Pons (tissue), 1 donor: Measurements from ENCODE around the gene RC3H2.

Source experiments
- DNase-seq: peaks from one replicate; pipeline ENCODE4 v3.0.0-alpha.2; 2016; ENCODE audit warnings: low spot score

Gene RC3H2, protein sequence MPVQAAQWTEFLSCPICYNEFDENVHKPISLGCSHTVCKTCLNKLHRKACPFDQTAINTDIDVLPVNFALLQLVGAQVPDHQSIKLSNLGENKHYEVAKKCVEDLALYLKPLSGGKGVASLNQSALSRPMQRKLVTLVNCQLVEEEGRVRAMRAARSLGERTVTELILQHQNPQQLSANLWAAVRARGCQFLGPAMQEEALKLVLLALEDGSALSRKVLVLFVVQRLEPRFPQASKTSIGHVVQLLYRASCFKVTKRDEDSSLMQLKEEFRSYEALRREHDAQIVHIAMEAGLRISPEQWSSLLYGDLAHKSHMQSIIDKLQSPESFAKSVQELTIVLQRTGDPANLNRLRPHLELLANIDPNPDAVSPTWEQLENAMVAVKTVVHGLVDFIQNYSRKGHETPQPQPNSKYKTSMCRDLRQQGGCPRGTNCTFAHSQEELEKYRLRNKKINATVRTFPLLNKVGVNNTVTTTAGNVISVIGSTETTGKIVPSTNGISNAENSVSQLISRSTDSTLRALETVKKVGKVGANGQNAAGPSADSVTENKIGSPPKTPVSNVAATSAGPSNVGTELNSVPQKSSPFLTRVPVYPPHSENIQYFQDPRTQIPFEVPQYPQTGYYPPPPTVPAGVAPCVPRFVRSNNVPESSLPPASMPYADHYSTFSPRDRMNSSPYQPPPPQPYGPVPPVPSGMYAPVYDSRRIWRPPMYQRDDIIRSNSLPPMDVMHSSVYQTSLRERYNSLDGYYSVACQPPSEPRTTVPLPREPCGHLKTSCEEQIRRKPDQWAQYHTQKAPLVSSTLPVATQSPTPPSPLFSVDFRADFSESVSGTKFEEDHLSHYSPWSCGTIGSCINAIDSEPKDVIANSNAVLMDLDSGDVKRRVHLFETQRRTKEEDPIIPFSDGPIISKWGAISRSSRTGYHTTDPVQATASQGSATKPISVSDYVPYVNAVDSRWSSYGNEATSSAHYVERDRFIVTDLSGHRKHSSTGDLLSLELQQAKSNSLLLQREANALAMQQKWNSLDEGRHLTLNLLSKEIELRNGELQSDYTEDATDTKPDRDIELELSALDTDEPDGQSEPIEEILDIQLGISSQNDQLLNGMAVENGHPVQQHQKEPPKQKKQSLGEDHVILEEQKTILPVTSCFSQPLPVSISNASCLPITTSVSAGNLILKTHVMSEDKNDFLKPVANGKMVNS

DNA sequence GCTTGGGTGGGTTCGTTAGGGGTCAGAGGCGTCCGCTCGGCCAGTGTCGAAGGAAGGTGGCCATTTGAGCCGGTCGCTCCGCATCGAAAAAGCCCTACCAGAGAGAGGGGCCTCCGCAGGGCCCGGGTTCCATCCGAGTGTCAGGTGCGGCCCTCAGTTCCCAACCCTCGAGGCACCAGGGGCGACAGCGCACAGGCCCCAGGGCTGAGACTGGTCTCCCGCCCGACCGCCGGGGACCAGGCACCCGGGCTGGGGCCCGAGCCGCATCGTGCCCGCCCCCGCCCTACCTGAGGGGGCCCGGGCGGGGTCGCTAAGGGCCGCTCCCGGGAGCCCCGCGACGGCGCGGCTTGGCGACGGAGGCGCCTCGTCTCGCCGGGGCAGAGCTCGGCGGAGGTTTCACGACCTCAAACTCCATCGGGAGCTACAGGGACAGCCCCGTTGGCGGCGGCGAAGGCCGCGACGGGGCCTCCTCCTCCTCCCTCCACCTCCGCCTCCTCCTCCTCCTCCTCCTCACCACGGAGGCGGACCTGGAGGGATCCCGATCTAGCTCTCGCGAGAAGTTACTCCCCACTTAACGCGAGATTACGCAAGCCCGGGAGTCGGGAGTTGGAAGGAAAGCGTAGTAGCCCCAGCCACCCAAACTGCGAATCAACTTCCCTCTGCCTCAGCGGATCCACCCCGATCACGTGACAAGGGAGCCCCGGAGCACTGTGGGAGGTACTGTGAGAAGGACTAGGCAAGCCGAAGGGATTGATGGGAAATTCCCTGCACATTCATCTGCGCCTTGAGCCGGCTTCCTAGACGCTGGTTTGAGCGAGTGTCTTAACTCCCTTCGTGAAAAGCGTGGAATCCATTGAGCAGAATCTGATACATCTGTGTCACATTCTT is at the start of gene RC3H2:
Gene RC3H2 (minus strand): TSS at position 537 of the 888 bp plus-strand sequence. CDS start 7,850 bp downstream, outside the sequence.
- peak; percentile 100 for DNase-seq

DNA sequence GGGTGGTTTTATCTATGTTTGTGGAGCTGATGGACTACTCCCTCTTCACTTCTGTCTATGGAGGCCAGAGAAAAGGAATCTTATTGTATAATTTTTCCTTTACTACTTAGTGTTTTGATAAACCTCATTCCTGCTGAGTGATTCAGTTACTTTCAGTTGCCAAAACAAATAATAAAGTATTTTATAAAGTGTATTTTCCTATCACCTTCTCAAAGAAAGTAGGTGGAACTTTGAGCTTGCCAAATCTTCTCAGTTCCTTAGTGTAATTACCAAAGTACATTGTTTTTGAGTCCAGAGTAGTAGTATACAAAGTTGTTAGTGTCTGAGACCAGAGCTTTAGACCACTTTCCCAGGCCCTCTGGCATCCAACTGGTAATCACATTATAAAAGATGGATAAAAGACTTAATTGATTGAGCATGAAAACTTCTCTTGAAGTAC is 49.1 kb upstream of the RC3H2 start:
- no peak for DNase-seq

DNA sequence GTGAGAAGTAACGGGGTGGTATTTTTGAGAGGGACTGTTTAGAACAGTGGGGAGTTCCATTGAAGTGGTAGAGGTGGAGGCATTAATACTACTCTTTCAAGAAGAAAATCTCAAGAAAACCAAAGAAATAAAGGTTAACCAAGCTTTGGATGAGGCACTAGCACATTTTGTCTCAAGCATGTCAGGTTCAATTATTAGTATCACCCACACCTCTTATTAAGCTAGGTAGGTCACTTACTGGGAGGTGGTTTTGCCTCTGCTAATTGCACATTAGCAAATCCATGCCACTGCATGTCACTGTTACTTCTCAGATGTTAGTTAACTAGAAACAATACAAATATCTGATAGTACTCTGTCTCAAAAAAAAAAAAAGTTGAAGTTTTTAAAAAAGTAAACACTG is 45.9 kb upstream of the RC3H2 start:
- DNase-seq, result no peak

DNA sequence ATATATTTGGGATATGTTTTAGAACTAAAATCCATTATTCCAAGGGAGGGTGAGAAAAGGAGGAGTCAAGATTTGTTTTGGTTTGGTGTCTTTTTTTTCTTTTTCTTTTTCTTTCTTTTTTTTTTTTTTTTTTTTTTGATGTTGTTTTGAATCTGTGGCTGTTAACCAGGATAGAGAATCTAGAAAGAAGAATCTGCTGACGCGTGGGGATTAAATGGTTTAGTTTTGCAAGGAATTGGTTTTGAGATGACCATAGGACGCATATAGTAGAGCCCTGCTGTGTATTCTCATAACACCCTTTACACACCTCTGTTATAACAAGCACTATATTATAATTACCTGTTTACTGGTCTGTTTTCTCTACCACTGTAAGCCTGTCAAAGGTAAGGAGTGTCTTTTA is 45.1 kb upstream of the RC3H2 start:
- no peak for DNase-seq

DNA sequence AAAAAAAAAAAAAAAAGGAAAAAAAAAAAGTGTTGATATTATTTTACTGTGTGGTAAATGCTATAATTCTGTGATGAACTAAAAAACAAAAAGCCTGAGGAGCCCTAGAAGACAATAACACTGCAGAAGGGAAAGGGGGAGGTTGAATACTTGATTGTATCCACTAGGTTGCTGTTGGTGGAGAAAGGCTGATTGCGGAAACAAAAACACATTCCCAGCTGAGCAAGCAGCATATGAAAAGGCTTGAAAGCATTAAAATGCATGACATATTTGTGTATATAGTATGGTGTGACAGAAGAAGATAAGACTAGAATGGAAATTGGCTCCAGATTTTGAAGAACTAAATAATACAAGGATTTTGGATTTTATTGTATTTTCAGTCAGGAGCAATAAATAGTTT is 44.5 kb upstream of the RC3H2 start:
- DNase-seq, result peak; percentile 74

DNA sequence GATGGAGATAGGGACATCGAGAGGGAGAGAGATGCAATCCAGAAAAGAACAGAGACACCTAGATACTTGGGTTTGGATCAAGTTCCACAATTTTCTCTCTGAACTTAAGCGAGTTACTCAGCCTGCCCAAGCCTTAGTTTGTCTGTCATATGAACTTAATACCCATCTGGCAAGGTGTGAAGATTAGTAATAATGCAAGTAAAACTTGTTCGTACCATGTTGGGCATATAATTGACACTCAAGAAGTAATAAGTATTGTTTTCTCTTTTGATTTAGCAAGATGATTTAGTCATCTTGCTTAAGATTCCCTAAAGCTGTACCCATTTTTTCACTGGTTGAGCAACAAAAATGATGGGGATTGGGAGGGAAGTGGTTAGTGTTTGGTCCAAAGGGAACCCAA is 43.2 kb upstream of the RC3H2 start:
- DNase-seq, result no peak

DNA sequence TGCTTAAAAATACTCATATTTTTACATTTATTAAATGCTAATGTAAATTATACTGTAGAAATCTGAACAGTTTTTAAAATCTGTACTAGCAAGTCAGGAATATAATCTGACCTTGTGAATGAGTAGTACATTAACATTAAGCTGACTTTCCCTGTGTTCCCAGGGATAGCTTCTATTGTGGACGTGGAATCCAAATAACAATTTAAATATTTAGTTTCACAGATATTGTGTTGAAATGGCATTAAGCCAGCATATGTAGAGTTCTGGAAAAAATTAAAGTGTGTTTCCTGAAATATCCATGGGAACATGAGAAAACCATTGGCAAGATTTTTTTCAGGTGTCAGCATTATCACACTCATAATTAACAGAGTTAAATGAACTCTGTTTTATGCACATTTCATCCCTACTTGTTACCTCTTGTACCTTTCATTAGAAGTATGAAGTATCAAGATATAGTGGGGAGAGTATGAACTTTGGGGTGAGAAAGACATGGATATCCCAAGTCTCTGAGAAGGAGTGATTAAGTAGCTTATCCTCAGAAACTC is 41.4 kb upstream of the RC3H2 start:
- no peak for DNase-seq

DNA sequence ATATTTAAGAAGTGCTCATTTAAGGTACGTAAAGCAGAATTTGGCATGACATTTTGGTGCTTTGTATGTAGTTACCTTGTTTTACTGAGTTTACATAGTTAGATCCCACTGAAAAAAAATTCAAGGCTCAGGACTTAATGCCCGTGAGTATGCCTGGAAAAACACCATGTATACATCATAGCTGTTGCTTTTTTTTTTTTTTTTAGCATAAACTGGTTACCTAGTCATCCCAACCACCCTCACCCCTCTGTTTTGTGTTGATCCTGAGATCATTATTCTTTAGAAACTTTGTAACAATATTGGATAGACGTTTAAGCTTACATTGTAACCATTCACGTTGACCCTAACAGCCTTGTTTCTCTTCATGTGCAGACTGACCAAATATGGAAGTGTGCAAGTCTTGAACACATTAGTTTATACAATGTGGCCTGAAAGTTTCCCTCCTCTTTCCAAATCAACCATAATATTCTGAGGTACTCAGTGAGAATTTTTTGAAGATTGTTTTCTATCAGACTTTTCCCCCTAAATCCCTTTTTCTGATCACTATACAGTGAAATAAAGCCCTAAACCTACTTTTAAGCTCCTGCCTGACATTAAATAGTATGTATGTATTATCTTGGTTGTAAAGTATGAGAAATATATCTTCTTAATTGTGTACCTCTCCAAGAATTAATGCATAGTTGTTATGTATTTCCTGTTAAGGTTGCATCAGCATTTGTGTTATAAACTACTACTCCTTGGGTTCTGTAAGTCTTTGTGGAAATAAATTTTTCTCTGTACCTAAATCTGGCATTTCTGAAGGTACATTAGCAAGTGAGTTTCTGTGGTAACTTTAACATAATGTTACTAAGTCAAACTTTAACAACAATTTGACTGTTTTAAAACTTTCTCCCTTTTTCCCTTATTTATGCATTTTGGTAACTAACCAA is 40.1 kb upstream of the RC3H2 start:
- DNase-seq, result no peak

DNA sequence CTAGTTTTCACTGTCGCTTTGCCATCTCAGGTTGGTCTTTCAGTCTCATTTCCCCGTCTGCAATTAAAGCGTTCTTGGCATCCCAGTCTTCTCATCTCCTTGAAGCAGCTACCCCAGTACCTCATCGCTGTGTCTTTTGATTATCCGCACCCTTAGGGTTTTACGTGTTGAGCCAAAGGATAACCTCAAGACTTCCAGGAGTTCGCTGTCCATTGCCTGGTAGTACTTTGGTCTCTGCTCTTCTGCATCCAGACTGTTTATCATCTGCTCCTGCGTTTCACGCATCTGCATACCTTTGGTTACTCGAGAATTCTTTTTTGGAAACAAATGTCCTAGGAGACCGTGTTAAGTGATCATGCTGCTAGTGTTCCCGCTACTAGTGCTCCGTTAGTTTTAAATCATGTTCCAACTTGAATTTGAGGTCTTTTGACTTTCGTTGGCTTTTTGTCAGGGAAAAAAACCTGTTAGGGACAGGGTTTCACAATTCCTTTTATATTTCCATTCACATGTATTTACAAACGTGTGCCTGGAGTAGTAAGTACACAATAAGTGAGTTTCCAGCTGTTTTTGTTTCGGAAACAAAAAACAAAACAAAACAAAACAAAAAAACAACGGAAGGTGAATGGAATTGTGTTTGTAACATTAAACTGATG is 36.5 kb upstream of the RC3H2 start:
- DNase-seq, result peak; percentile 58

DNA sequence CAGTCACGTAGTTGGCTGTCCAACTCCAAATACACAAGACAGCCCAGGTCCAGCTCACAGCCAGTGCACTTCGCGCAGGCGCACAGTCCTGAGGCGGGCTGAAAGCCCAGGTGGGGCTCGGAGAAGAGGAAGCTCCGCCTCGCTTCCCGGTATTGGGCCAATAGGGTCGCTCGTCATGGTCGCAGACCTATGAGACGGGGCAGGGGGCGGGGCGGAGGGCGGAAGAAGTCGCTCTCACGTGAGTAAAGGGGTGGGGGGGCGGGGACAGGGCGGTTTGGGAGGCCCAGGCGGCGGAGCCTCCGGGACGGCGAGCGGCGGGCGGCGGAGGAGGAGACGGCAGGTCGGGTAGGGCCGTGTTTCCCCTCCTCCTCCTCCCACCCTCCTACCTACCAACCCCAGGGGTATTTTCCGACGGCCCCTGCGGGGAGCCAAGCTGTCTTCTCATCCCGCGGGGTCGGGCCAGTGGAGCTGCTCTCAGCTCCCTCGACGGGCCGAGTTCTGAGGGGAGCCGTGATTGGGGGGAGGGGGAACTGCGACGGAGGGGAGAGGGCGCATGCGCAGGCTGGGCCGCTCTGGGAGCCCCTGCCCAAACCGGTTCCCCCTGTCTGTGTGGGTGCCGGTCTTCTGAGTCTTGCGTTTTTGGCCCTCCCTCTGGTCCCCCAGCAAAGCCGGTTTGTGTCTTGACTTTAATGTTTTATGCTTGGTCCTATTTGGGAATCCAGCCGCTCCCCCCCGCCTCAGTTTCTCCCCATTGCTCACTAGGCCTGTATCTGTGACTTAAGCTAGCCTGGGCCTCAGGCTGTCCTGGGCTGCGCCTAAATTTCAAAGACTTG is 35.8 kb upstream of the RC3H2 start, which contains the start of gene RABGAP1:
Gene RABGAP1 (plus strand): TSS at position 272 of the 833 bp plus-strand sequence. CDS start 16,040 bp downstream, outside the sequence.
- DNase-seq, result peak; percentile 99

DNA sequence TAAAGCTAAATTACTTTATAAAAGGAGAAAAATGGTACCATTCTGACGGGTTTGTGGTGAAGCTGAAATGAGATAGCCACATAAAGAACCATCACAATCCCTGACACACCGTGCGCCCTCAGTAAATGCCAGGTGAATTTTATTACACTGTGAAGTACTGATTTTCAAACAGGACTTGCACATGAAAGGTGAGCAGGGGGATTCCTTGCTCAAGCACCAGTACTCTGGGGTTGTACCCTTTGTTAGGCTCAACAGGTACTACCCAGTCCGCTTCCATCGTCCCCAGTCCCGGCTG is 35.2 kb upstream of the RC3H2 start:
- DNase-seq, result no peak

DNA sequence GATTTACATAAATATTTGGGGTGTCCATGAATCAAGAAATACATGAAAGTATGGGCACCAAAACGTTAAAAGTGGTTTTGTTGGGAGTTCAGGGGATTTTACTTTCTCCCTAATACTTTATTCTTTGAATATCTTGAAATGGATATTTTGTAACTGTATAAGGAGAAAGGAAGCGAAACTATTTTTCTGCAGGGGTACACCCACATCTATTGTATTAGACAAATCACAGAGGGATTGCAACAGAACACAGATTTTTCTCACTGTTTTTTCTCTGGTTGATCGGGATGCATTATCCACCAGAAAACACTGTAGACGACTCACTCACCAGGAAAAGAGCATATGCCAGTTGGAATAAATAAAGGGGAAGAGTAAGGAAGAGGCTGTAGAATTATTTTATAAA is 34.4 kb upstream of the RC3H2 start:
- DNase-seq, result no peak

DNA sequence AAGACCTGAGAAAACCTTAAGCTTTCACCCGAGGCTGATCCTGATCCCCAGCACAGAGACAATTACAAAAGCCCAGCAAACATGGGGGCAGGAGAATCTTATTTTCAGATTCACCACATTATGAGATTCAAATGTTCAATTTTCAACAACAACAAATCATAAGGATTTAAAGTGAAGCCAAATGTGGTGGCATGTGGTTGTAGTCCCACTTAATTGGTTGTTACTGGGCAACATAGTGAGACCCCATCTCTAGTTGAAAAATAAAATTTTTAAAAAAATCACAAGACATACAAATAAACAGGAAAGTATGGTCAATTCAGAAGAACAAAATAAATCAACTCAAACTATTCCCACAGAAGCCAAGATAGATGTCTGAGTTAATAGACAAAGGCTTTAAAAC is 31.7 kb upstream of the RC3H2 start:
- DNase-seq, result no peak

DNA sequence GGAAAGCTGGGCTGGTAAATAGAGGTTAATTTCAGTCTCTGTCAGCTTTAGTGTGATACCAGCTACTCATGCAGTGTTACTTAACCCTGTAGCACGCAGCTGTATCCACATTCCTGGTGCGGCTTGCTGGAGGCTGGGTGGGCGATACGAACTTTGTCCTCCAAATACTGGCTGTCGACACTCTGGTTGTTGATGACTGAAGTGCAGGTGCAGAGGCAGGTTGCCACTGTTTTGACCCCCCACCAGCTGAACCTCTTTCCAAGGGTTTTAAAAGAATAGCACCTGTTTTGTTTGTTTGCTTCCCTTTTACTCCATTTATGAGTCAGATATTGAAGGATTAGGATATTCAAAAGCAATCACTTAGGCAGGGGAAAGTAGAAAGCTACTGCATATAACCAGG is 31.3 kb upstream of the RC3H2 start:
- no peak for DNase-seq

DNA sequence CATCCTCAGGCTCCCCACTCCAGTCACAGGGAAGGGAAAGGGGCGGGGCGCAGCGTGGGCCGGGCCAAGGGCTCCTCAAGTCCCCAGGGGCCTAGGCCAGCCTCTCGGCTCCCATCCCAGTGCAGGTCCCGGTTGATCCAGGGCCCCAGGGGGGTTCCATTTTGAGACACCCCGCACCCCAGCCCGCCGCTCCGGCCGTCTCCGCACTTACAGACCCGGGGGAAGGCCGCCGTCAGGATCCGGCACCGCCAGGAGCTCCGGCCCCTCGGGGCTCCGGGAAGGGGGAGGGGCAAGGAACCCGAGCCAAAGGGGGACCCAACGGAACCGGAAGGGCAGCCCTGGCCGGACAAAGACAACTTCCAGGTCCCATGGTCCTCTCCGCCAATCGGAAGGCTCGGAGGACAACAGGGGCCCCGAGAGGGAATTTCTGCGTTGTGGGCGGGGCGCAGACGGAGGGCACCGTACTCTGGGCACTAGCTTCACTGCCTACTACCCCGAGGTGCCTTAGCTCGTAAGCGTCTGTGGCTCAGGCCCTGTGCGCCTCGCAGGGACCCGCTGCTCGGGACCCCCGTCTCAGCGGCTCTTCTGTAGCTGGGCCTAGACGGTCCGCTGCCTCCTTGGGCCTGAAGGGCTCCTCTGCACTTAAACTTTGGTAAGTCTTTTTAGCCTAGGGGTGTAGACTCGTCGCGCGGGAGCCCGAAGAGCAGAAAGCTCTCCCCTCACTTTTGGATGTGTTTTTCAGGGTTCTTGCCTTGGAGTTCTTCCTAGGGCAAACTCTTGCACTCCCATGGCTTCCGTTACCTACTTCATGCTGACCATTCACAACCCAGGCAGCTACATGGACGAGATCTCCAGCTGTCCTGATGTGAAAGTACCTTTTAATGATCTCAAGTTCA is 26.3 kb upstream of the RC3H2 start, which contains the start of gene ZBTB26:
Gene ZBTB26 (minus strand): TSS at position 287 of the 896 bp plus-strand sequence. CDS start 11,578 bp downstream, outside the sequence.
- peak; percentile 97 for DNase-seq

DNA sequence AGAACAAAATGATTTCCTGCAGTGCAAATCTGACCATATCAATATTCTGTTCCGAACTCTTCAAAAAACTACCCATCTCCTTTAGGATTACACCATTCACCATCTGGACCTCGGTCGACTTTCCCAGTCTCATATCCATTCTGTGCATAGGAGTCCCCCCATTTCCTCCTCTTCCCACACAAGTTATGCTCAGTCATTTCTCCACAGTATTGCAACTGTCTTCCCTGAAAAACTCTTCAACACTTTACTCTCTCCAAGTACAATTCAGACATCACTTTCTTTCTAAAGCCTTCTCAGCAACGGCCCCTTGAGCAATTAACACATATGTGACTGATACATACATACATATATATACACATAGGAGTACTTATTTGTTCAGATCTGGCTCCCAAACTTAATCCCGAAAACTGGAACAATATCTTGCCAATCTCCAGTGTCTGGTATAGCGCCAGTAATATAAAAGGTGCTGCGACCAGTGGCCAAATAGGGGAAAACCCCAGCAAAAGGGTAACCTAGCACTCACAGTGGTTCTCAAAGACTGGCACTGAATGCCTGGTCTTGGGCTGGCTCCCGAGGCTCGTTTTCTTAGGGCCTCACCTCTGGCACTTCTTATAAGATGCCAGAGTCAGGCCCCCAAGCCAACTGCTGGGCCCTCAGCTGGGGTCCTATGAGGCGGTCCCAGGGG is 25.5 kb upstream of the RC3H2 start:
- DNase-seq, result no peak
